ENCODE results near the gene MRGPRX3. TPM values are rescaled to one million over a fixed set of nuclear protein-coding genes. Genes with fewer than 3 reads are reported as not detected.

The MRGPRX3 gene
- total and polyA plus RNA-seq, 2 of the 8 experiments (the other 6 are each of a cell fraction or from before 2014, with no cell fraction given), result not detected

DNA sequence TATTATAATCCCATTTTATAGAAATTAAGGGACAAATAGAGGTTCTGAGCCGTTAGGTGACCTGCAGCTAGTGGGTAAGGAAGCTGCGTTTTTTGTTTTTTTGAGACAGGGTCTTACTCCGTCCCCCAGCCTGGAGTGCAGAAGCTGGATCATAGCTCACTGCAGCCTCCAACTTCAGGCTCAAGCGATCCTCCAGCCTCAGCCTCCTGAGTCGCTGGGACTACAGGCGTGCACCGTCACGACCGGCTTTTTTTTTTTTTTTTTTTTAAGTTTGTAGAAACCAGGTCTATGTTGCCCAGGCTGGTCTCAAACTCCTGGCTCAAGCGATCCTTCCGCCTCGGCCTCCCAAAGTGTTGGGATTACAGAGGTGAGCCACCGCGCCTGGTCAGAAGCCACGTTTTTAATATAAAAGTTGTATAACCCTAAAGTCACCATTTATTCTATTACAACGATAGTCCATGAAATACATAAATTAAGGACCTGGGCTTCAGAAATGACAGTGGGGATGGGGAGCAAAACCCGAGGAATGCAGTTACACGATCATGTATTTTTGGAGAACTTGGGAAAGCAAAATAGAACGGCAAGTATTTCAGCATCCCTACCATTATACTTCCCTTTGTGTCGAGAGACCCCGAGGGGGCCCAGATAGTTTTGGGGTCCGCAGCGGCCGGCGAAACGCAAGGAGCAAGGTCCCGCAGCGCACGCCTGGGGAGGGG, 27.1 kb upstream of the MRGPRX3 start:
- H2BK15ac ChIP-seq (ENCODE audit: low read length), result no peak overlapping the region
- peak overlapping the region; percentile 91; the same call in 1 of the 2 replicates for H2AFZ ChIP-seq (ENCODE audit: low read length)
- no peak overlapping the region for H2BK20ac ChIP-seq (ENCODE audit: low read length)
- peaks cover 0 to 2% (median 0%) of the 10 kb centered on the region in 4 experiments; a peak in 1 of 7 replicates for H3K27me3 ChIP-seq (replicated peaks in 1 of 4; ENCODE audit: control insufficient read depth in 3 of 4, extremely low read depth in 1 of 4, insufficient read depth in 3 of 4, low read length in 3 of 4)
- peaks cover 2% of the 10 kb centered on the region; the same call in 1 of the 2 replicates for H3K79me1 ChIP-seq (ENCODE audit: low read depth, low read length)
- H3K18ac ChIP-seq (ENCODE audit: extremely low read depth, low read length), result peak overlapping the region; percentile 72; the same call in 1 of the 2 replicates
- peak overlapping the region; percentile 54 for H2BK120ac ChIP-seq (replicated peaks; ENCODE audit: low read depth, low read length)
- peak overlapping the region; percentile 79 for H3K56ac ChIP-seq (replicated peaks; ENCODE audit: insufficient read length, low read depth, low read length)
- H4K91ac ChIP-seq (replicated peaks; ENCODE audit: insufficient read length, low read length), result peak overlapping the region; percentile 98
- peak overlapping the region; percentile 96; the same call in 1 of the 2 replicates for H4K8ac ChIP-seq (ENCODE audit: extremely low read depth, insufficient read depth, low read length)
- TF ChIP-seq TAF7 (optimal IDR thresholded peaks at IDR 0.05; ENCODE audit: borderline replicate concordance, low read depth, low read length), result peak; percentile 1
- TF ChIP-seq CBX8 (IDR thresholded peaks at IDR 0.05; ENCODE audit: borderline replicate concordance, low read depth, low read length), result no peak
- peaks cover 6 to 32% (median 14%) of the 10 kb centered on the region in 4 experiments for H3K36me3 ChIP-seq (ENCODE audit: control insufficient read depth in 2 of 4, insufficient read depth in 4 of 4, low read length in 3 of 4)
- no peak for FAIRE-seq
- peak overlapping the region; percentile 82 to 90 (median 86) for H3K9ac ChIP-seq (replicated peaks in 1 of 4; ENCODE audit: extremely low read depth in 1 of 4, low read depth in 3 of 4, low read length in 3 of 4)
- no peak overlapping the region for H2AK5ac ChIP-seq (ENCODE audit: low read depth, low read length)
- WGBS, 2 experiments (ENCODE audit: extremely low coverage in 1 of 2, insufficient coverage in 1 of 2, insufficient read length in 1 of 2, insufficient replicate concordance in 2 of 2, low coverage in 1 of 2, low lambda C conversion rate in 2 of 2, missing lambda C conversion rate in 1 of 2), result 32% methylated on average over 29 of the region's 29 CpGs; no CpG with 5 or more reads in 1 of the 2 experiments
- ChIA-PET CTCF (ENCODE audit: partially characterized antibody) (interaction anchor here (0.9 to 1.8 kb wide), 9 partner anchors 8 to 289 kb away, joined by 3 to 15 read pairs (median 4); partner anchors contain the start of gene LDHA), POLR2A (ENCODE audit: partially characterized antibody) (interaction anchor here (0.5 to 1.2 kb wide), 3 partner anchors 10 to 544 kb away, joined by 3 to 4 read pairs (median 3); no protein-coding TSS in a partner anchor)
- H3K4me3 ChIP-seq (ENCODE audit: extremely low read depth in 1 of 4, insufficient read depth in 2 of 4, low read depth in 3 of 4, low read length in 4 of 4), result peak overlapping the region; percentile 89 to 93 (median 91)
- H4K20me1 ChIP-seq (replicated peaks in 1 of 2; ENCODE audit: control insufficient read depth in 1 of 2, insufficient read depth in 2 of 2, low read length in 2 of 2), result peaks cover 4% of the 10 kb centered on the region in 2 experiments
- no peak overlapping the region for H3K4ac ChIP-seq (replicated peaks; ENCODE audit: insufficient read length, low read depth, low read length)
- no peaks in the 10 kb centered on the region for H3K23me2 ChIP-seq (ENCODE audit: low read depth, low read length)
- 0 out of 2 replicates have a peak overlapping the region, but pooled peaks have one; percentile 75 for H2BK5ac ChIP-seq (ENCODE audit: low read depth, low read length)
- no peak overlapping the region for H3K23ac ChIP-seq (ENCODE audit: insufficient read length)
- H3K4me1 ChIP-seq (replicated peaks in 1 of 4; ENCODE audit: control insufficient read depth in 3 of 4, insufficient read depth in 4 of 4, low read length in 3 of 4), result 0 out of 7 replicates have a peak, but pooled peaks cover 0 to 2% (median 0%) of the 10 kb centered on the region in 4 experiments
- H2BK12ac ChIP-seq (ENCODE audit: low read depth, low read length), result no peak overlapping the region
- H3K79me2 ChIP-seq (ENCODE audit: control insufficient read depth in 1 of 2, insufficient read depth in 2 of 2, low read length in 2 of 2), result peaks cover 6 to 52% of the 10 kb centered on the region in 2 experiments
- H4K5ac ChIP-seq (ENCODE audit: insufficient read length, low read depth, low read length), result peak overlapping the region; percentile 94
- DNase-seq (ENCODE audit: low read depth in 1 of 2, low spot score in 2 of 2), result no peak
- peak overlapping the region; percentile 75 for H3K27ac ChIP-seq (ENCODE audit: low read depth, low read length)
- no peak overlapping the region for H3K14ac ChIP-seq (ENCODE audit: insufficient read length)
- H3K4me2 ChIP-seq (ENCODE audit: insufficient read depth in 1 of 2, low read depth in 2 of 2, low read length in 2 of 2), result peak overlapping the region; percentile 58 to 59
- no peaks in the 10 kb centered on the region for H3K9me3 ChIP-seq (ENCODE audit: insufficient read depth in 2 of 2, low read depth in 1 of 2, low read length in 1 of 2)
